Measurements from ENCODE around the gene LSMEM2. TPM values are rescaled to one million over a fixed set of nuclear protein-coding genes. Genes with fewer than 3 reads are reported as not detected.
"Not testable (repeated sequence)": the region's sequence is repeated elsewhere in the genome, so short reads cannot be mapped to it uniquely, and the experiment has no call there.

LSMEM2 gene
- total RNA-seq, 1 donor from 2014 or later, result not detected

DNA sequence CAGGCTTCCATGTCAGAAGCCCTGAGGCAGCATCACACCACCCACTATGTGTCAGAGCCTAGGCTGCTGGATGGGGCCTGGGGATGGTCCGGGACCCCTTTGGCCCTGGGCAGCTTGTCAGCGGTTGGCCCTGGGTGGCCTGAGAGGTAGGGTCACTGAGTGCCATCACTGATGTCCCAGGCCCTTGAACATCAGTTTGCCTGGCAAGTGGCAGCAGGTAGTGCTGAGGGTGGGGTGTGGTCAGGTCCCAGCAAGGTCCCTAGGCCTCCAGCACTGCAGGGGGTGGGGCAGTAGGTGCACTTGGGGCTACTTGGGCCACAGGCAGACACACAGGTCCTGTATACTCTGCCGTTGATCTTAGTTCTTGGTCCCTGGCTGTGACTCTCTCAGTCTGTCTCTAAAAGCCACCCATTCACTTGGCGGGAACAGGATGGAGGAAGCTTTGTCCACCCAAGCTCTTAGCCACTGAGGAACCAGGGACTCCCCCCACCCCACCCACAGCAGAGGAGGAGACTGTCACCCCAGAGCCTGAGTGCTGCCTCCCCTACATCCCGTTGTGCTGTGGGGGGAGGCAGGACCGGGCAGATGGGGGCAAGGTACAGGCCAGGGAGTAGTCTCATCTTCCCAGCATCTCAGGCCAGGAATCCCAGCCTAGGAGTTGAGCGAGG lies 37.0 kb upstream of the LSMEM2 start:
- Histone ChIP-seq H3K36me3 (no peaks in the 10 kb centered on the region), H3K4me1 (peaks cover 100% of the 10 kb centered on the region), H3K27me3 (no peaks in the 10 kb centered on the region), H3K27ac (peak overlapping the region; percentile 55), H3K4me3 (peak overlapping the region in 1 of 2 donors; percentile 0), H3K9me3 (no peaks in the 10 kb centered on the region)
- intact Hi-C loops (cut with DNase I), result no loop called here
- TF ChIP-seq, protein P1, sequence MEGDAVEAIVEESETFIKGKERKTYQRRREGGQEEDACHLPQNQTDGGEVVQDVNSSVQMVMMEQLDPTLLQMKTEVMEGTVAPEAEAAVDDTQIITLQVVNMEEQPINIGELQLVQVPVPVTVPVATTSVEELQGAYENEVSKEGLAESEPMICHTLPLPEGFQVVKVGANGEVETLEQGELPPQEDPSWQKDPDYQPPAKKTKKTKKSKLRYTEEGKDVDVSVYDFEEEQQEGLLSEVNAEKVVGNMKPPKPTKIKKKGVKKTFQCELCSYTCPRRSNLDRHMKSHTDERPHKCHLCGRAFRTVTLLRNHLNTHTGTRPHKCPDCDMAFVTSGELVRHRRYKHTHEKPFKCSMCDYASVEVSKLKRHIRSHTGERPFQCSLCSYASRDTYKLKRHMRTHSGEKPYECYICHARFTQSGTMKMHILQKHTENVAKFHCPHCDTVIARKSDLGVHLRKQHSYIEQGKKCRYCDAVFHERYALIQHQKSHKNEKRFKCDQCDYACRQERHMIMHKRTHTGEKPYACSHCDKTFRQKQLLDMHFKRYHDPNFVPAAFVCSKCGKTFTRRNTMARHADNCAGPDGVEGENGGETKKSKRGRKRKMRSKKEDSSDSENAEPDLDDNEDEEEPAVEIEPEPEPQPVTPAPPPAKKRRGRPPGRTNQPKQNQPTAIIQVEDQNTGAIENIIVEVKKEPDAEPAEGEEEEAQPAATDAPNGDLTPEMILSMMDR (IDR thresholded peaks at IDR 0.05), result no peak
- TF ChIP-seq POLR2A (IDR thresholded peaks at IDR 0.05) (no peak), POLR2AphosphoS5 (IDR thresholded peaks at IDR 0.05; ENCODE audit: insufficient read depth in 1 of 2, low read depth in 1 of 2) (no peak)
- DNase-seq (ENCODE audit: extremely low spot score in 2 of 2), result no peak

DNA sequence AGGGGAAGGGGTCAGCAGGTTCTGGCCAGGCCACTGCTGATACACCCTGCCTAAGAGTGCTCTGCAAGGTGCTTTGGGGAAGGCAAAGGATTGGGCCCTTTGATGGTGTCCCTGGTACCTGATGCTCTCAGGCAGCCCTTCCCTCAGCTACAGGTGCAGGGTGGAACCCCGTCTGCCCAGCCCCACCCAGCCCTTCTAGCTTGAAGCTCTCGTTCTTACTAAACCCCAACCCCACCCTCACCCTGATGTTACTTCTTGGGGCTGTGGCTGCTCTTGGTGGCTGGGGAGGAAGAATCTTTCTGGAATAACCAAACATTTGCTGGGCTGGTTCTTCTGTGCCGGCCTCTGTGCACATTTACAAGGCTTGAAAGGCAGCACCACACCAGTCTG lies 36.5 kb upstream of the LSMEM2 start:
- H3K4me1 ChIP-seq, result peaks cover 100% of the 10 kb centered on the region
- H3K9me3 ChIP-seq, result no peaks in the 10 kb centered on the region
- intact Hi-C loops (cut with DNase I), result no loop called here
- H3K27me3 ChIP-seq, result no peaks in the 10 kb centered on the region
- no peaks in the 10 kb centered on the region for H3K36me3 ChIP-seq
- DNase-seq (ENCODE audit: extremely low spot score in 2 of 2), result no peak
- peak overlapping the region in 1 of 2 donors; percentile 0 for H3K4me3 ChIP-seq
- H3K27ac ChIP-seq, result peak overlapping the region; percentile 68
- TF ChIP-seq POLR2A (IDR thresholded peaks at IDR 0.05) (no peak), POLR2AphosphoS5 (IDR thresholded peaks at IDR 0.05; ENCODE audit: insufficient read depth in 1 of 2, low read depth in 1 of 2) (no peak)
- TF ChIP-seq, protein P1 (IDR thresholded peaks at IDR 0.05), result no peak

DNA sequence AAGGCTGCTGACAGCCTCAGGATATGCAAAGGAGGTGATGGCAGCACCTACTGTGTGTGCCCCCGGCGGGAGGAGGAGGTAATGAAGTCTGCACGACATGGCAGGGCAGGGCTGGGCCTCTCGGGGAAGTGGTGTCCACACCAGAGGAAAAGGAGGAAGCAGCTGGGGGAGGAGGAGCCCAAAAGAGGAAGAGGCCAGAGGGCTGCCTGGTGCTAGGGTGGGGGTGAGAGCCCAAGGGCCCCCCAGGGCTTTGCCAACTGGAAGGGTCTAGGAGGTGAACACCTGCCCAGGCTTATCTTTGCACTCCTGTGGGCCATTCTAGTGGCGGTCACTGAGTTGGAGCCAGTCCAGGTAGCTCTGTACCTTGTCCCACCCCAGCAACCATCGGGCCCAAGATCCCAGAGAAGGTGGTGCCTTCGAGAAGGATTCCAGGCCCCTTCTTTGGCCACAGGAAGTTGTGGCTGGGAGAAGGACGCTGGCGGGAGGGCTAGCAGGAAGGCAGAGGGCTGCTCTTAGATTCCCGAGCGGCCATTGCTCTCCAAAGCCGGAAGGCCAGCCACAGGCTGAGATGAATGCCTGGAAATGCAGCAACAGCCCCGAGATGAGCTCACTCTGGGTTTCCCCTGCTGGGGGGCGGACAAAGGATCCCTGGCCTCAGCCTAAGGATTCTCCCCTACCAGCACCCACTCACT lies 35.9 kb upstream of the LSMEM2 start:
- no peaks in the 10 kb centered on the region for H3K27me3 ChIP-seq
- peaks cover 100% of the 10 kb centered on the region for H3K4me1 ChIP-seq
- peak overlapping the region; percentile 68 for H3K27ac ChIP-seq
- H3K4me3 ChIP-seq, result peak overlapping the region; percentile 0 to 3
- TF ChIP-seq POLR2A (IDR thresholded peaks at IDR 0.05), result no peak
- TF ChIP-seq, protein P1 (IDR thresholded peaks at IDR 0.05), result no peak
- peak in 1 of 2 donors; percentile 60 for TF ChIP-seq POLR2AphosphoS5 (IDR thresholded peaks at IDR 0.05; ENCODE audit: insufficient read depth in 1 of 2, low read depth in 1 of 2)
- intact Hi-C loops (cut with DNase I), result no loop called here
- no peaks in the 10 kb centered on the region for H3K9me3 ChIP-seq
- H3K36me3 ChIP-seq, result no peaks in the 10 kb centered on the region
- no peak for DNase-seq (ENCODE audit: extremely low spot score in 2 of 2)

DNA sequence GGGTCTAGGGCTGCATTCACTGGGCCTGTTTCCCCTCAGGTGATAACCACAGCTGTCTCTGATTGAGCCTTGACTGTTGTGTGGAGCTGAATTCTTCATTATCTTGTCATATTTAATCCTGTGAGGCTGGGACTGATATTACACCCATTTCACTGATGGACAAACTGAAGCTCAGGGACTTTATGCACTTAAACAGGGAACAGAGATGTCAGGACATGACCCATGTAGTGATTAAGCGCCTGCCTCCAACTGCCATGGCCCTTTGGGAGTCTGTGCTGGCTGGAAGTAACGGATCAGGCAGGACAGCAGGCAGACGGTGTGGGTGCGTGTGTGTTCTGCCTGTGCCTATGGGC lies 35.4 kb upstream of the LSMEM2 start:
- Histone ChIP-seq H3K4me3 (peak overlapping the region in 1 of 2 donors; percentile 3), H3K27ac (peak overlapping the region; percentile 68), H3K4me1 (peaks cover 100% of the 10 kb centered on the region), H3K36me3 (no peaks in the 10 kb centered on the region), H3K27me3 (no peaks in the 10 kb centered on the region), H3K9me3 (no peaks in the 10 kb centered on the region)
- no peak for DNase-seq (ENCODE audit: extremely low spot score in 2 of 2)
- no peak for TF ChIP-seq POLR2AphosphoS5 (IDR thresholded peaks at IDR 0.05; ENCODE audit: insufficient read depth in 1 of 2, low read depth in 1 of 2)
- no peak for TF ChIP-seq POLR2A (IDR thresholded peaks at IDR 0.05)
- TF ChIP-seq, protein P1 (IDR thresholded peaks at IDR 0.05), result no peak
- intact Hi-C loops (cut with DNase I), result no loop called here

DNA sequence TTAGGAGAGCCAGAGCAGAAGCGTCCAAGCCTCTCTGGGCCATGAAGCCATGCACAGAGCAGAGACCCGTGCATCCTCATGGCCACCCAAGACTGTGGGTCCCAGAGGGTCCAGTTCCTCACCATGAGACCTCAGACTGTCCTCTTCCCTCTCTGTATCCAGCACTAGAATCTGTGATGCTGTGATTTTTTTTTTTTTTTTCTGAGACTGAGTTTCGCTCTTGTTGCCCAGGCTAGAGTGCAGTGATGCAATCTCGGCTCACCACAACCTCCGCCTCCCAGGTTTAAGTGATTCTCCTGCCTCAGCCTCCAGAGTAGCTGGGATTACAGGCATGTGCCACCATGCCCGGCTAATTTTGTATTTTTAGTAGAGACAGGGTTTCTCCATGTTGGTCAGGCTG lies 34.1 kb upstream of the LSMEM2 start:
- H3K27me3 ChIP-seq; DNase-seq (ENCODE audit: extremely low spot score in 2 of 2); intact Hi-C loops (cut with DNase I); H3K36me3 ChIP-seq; H3K9me3 ChIP-seq; H3K4me3 ChIP-seq: not testable (repeated sequence)
- Histone ChIP-seq H3K4me1 (peaks cover 100% of the 10 kb centered on the region), H3K27ac (peak overlapping the region; percentile 92)

Measured in vagina (tissue), 2 donors.